Stimulated activated CD4-positive, alpha-beta T cell treated with anti-CD3 and anti-CD28 coated beads, TNF-alpha, amount 100 ng/mL, for 1 hour (primary cell): Measurements from ENCODE around the gene SKP1.

Experiments
- DNase-seq, 3 donors: peaks; one replicate each; pipeline ENCODE4 v3.0.0-alpha.2; 2020; ENCODE audit warnings: low read depth in 3 of 3, low spot score in 1 of 3

SKP1 gene

DNA sequence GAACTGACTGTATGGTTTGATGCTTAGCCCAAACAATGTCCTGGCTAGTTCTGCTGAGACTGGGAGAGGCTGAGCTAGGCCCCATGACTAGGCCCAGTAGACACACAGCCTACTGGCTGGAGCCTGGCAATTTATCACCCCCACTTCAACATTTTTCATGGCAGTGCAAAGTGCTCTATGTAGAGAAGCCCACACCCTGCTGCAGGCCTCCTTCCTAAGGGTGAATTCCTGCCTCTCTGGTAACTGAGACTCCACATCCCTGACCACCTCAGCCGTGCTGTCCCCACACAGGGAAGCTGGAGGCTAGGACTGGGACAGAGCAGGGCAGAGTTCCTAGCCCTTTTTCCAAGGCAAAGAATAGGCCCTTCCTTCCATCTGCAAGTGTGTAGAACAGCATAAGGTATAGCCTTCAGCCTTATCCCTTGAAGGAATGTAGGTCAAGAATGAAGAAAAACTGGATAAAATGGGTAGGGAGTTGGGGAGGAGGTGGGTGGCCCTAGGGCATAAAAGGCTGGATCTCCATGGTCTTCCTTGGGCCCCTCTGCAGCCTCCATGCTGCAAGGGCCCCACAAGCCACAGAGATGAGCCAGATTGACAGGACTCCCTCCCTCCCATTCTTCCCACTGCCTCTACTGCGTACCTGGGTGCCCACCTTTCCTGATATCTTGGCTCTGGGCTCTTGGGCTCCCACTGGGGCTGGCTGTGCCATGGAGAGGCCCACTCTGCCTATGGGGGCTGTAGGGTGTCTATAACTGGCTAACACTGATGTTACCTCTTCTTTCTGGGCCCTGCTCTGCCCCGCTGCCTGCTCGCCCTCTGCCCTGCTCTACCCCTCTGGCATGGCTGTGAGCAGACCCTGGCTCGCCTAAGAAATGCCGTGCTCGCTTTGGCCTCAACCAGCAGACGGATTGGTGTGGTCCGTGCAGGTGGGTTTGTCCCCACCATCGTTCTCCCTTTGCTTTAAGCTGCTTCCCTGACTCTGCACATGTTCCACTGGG lies 32.5 kb downstream of the SKP1 start:
- DNase-seq, result no peak

DNA sequence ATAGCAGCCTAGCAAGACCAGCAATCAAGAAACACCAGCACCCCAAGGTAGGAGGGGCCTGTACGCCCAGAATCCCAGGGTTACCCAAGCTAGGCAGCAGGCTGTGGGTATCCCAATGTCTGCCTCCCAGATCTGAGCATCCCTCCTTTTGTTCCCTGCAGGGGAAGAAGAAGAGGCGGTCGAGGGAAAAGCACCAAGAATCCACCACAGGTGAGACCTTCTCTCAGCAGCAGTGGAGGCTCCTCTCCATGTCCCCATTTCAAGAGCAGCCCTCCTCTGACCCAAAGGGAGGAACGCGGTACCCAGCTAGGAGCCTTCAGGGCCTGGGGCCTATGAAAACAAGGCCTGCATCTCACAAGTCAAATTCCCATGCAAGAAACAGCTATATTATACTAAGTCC lies 33.3 kb downstream of the SKP1 start:
- DNase-seq, result no peak

GRCh38 chr5:134142806-134143205 lies 33.9 kb downstream of the SKP1 start:
- no peak for DNase-seq

DNA sequence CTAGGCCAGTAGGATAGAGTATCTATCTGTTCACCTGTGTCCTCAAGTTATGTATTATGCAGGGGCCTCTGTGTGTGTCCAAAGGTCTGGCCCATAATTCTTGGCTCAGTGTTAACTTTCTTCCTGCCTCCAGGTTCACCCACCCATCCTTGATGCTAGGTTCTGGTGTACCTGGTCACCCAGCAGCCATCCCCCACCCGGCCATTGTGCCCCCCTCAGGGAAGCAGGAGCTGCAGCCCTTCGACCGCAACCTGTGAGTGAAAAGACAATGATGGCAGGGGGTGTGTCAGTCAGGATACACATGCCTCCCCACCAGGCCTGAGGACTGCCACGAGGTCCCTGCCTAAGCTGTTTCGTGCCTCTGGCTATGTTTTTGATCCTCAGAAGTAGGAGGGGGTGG lies 34.7 kb downstream of the SKP1 start:
- DNase-seq, result no peak

DNA sequence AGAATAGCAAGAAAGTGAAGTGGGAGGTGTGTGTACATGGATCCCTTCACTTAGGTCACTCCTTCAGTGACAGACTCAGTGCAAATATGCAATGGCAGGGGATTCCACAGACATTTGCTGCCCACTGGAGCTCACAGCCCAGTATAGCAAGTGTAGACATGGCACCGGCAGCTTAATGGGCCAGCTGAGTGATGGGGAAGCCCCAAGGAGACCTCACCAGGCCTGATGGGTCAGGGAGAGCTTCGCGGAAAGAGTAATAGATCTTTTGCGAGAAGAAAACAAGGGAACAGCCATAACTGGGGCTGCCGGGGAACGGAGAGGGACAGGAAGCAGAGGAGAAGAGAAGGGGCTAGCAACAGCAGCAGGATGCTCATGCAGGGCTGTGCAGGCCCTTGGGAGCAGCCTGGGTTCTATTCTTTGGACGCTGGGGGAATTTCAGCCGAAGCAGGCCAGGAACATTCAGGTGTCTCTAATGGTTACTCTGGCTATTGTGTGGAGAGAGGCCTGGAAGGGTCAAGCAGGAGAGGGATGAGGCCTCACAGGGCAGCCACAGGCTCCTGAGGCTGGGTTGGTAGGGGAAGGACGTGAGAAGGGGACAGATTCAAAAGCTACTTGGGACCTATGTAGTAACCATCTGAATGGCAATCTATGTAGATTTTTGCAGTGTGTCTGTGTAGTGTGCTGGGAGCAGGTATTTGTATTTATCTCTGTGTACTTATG lies 35.3 kb downstream of the SKP1 start:
- DNase-seq, result no peak

- no peak for DNase-seq
These were observed 36.1 kb downstream of the SKP1 start for GRCh38 chr5:134140530-134141201.

GRCh38 chr5:134139891-134140469 lies 36.8 kb downstream of the SKP1 start:
- DNase-seq, result no peak

DNA sequence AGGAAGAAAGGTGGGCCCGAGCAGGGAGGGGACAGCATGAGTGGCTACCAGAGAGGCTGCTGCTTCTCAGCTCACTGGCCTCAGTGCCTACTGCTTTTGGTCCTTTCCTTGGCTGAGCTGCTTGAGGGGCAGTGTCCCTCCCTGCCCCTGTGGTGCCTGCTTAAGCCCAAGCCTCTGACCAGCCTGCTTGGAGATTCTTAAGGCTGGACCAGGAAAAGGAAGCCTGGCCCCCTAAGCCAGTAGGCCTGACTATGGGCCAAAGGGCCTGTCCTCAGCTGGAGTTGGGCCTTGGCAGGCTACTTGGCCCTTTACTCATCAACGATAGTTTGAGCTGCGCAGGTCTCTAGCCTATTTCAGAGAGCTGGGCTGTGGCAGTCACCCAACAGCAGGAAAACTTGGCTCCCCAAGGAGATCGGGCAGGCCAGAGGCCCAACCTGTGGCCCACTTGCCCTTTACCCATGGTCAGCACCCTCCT lies 37.3 kb downstream of the SKP1 start:
- no peak for DNase-seq

GRCh38 chr5:134138416-134139376 lies 38.1 kb downstream of the SKP1 start:
- DNase-seq, result no peak

DNA sequence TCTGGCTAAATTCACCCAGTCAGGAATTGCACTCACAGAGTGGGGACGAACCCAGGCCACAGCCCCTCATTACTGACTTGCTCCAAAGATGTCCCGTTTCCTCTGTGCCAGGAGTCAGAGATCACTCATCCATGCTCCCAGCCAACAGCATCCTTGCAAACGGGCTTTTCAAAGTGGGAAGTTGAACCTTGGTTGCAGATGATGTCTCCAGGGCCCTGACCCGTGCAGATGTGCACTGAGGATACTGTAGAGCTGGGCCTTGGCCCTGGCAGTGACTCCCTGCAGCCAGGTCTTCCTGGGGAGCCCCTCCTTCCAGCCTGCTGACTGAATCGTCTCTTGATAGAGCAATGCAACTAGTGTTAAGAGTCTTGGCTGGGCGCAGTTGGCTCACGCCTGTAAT lies 40.0 kb downstream of the SKP1 start:
- no peak for DNase-seq

DNA sequence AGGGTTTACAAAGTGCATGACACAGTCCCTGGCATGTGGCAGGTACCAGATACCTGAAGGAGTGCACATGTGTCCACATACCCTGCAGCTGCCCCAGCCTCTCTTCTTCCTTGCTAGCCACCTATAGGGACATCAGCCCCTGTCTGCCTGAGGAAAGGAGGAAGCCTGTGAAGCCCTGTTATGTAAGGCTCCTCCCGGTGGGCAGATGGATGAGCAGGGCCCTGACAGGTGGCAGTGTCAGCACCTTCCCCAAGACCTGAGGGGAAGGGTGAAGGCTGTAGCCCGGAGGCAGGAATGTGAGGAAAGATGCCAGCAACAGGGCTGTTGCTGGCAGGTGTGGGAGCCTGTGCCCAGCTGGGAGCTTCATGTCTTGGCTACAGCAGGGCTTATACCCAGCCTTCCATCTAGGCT lies 40.5 kb downstream of the SKP1 start:
- DNase-seq, result no peak

GRCh38 chr5:134135091-134135655 lies 41.6 kb downstream of the SKP1 start:
- no peak for DNase-seq

DNA sequence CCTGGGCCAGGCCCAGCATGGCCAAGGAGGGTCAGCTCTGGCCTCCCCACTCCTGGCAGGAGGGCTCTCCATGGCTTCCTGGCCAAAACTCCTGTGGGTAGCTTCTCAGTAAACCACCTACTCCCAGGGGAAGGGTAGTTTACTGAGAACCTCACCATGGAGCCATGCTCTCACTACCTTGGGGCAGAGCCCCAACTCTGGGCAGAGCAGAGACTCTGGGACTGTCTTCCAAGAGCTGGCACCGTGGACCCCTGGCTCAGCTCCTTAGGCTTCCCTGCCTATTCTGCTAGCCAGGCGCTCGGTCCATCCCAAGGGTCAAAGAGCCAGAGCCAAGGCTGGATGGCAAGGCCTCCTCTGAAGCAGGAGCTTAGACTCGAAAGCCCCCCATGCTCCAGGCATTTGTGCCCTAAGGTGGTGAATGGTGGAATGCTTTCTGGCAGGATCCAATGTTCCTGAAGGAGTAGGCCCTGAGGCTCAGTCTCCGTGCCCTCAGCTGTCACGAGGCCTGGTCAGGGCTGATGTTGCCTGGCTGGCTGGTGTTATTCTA lies 42.7 kb downstream of the SKP1 start:
- DNase-seq, result no peak

DNA sequence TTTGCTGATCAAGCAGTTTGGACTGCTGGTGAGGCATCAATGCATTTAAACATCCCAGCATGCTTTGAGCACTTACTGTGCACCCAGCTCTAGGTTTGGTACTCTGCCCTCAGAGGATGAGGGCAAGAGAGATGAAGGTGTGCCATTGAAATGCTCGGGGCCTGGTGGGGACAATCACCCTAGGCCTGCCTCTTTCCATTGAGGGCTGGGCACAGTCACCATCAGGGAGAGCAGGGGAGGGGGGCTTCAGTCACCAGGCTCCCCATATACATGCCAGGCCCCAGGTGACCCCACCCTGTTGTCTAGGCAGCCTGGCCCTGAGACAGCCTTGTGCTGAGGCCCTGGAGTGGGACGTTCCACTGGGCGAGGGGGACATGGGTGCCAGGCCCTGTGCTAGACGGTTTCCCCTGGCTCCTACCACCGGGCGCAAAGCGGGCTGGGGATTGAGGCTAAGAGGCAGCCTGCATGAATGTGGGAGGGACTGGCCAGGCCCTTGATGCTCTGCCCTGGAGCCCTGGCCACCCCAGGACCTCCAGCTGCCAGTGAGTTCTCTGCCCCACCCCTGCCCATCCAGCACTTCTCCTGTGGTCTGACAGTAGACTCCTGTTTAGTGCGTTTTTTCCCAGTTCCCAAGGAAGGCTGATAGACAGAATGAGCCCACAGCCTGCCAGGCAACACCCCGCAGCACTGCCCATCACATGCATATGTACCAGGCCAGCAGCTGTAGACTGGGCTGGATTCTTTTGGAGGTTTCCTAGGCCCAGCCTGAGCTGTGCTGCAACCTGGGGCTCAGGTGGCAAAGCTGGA lies 43.4 kb downstream of the SKP1 start:
- DNase-seq, result peak in 1 of 3 donors; percentile 3

GRCh38 chr5:134132372-134133187 lies 44.2 kb downstream of the SKP1 start:
- peak in 2 of 3 donors; percentile 63 for DNase-seq

- no peak for DNase-seq
These were observed 45.0 kb downstream of the SKP1 start for GRCh38 chr5:134131578-134132350.

DNA sequence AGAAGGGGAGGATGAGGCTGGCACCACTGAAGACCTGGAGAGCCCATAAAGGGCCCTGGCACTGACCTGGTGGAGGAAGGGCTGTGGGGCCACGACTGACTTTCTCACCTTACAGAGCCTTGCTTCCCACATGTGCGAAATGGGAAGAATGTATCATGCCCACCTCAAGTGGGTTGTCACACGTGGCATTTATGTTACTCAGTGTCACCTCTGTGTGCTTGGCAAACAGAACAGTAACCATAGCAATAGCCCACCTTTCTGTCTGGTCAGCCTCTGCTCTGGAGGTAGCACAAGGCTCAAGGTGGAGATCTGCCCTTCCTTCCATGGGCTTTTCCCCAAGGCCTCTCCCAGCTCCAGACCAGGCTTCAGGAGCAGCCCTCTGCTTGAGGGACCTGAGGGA lies 45.6 kb downstream of the SKP1 start:
- DNase-seq, result no peak
